GM18511 (cell line): ENCODE measurements around the gene ZBTB9.

Experiments
- ATAC-seq: cut with Tn5 transposase; IDR thresholded peaks from one replicate; pipeline ENCODE4 v1.9.1; 2021; ENCODE audit warnings: mild to moderate bottlenecking, moderate library complexity; ENCODE audit not compliant: unreplicated experiment

Gene ZBTB9

GRCh38 chr6:33454009-33454946 lies at the start of gene ZBTB9:
ZBTB9 (plus strand) TSS chr6:33454576; CDS start chr6:33455101, 525 bp downstream.
- ATAC-seq, result peak; percentile 99

DNA sequence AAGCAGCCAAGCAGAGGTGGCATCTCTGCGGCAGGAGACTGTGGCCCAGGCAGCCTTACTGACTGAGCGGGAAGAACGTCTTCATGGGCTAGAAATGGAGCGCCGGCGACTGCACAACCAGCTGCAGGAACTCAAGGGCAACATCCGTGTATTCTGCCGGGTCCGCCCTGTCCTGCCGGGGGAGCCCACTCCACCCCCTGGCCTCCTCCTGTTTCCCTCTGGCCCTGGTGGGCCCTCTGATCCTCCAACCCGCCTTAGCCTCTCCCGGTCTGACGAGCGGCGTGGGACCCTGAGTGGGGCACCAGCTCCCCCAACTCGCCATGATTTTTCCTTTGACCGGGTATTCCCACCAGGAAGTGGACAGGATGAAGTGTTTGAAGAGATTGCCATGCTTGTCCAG lies 49.5 kb upstream of the ZBTB9 start:
- no peak for ATAC-seq

DNA sequence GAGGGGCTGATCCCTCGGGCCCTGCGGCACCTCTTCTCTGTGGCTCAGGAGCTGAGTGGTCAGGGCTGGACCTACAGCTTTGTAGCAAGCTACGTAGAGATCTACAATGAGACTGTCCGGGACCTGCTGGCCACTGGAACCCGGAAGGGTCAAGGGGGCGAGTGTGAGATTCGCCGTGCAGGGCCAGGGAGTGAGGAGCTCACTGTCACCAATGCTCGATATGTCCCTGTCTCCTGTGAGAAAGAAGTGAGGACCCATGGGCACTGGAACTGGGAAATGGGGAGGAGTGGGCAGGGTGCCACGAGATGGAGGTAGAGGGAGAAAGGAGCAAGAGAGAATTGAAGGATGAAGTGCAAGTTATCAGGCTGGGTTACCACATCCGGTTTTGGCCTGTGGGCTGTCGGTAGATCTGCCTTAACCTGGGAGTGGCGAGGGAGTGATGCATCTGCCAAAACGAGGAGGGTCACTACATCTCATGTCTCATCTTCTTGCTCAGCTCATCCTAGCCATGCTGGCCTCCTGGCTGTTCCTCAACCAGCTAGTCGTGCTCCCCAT lies 48.9 kb upstream of the ZBTB9 start:
- ATAC-seq, result no peak

GRCh38 chr6:33406126-33406525 lies 48.2 kb upstream of the ZBTB9 start:
- no peak for ATAC-seq

DNA sequence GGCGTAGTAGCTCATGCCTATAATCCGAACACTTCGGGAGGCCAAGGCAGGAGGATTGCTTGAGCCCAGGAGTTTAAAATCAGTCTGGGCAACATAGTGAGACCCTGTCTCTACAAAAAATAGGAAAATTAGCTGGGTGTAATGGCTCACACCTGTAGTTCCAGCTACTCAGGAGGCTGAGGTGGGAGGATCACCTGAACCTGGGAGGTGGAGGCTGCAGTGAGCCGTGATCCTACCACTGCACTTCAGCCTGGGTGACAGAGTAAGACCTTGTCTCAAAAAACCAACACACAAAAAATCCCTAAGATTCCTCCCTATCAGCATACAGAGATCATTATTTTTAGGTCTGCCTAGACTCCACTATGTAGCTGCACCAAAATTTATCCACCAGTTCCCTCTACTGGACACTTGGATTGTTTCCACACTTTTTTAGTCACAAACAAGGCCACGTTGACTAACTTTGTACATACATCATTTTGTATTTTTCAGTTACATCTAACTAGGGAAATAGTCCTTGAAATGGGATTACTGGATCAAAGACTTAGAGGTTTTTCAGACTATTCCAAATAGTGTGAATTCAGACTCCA lies 47.2 kb upstream of the ZBTB9 start:
- ATAC-seq, result no peak

DNA sequence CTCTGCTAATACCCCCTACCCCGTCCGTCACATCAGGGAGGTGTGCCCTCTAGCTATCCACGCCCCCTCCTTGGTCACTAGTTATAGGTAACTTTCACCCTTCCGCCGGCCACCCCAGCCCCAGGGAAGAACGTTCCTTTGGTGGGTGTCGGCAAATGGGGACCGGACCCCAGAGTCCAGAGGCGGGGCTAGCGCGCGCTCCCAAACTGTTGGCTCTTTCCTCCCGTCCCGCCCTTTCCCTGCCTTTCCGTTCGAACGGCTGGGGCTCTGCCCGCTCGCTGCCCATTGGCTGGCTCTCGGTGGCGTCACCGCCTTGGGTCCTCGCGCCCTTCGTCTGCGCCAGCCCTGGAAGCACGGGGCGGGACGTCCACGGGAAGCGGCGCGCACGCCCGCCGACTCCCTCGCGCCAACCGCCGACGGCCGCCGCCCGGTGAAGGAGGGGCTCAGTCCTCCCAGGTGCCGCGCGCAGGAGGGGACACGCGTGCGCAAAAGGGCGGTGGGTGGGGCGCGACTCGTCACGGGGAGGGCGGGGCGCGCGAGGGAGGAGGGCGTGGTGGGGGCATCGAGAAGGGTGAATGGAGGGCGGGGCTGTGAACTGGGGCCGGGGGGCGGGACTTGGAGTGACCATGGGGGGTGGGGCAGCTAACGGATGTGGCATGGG lies 44.2 kb upstream of the ZBTB9 start:
- peak; percentile 82 for ATAC-seq

GRCh38 chr6:33410711-33411631 lies 43.4 kb upstream of the ZBTB9 start, which contains the start of gene PHF1:
PHF1 (plus strand) TSS chr6:33411014; CDS start chr6:33412264, 1,250 bp downstream.
- ATAC-seq, result peak; percentile 42

- ATAC-seq, result no peak
Measured at GRCh38 chr6:33411632-33412005, 42.8 kb upstream of the ZBTB9 start.

- ATAC-seq, result no peak
Measured at GRCh38 chr6:33412140-33413009, 42.0 kb upstream of the ZBTB9 start.

- ATAC-seq, result no peak
Measured at GRCh38 chr6:33413241-33414120, 40.9 kb upstream of the ZBTB9 start.

DNA sequence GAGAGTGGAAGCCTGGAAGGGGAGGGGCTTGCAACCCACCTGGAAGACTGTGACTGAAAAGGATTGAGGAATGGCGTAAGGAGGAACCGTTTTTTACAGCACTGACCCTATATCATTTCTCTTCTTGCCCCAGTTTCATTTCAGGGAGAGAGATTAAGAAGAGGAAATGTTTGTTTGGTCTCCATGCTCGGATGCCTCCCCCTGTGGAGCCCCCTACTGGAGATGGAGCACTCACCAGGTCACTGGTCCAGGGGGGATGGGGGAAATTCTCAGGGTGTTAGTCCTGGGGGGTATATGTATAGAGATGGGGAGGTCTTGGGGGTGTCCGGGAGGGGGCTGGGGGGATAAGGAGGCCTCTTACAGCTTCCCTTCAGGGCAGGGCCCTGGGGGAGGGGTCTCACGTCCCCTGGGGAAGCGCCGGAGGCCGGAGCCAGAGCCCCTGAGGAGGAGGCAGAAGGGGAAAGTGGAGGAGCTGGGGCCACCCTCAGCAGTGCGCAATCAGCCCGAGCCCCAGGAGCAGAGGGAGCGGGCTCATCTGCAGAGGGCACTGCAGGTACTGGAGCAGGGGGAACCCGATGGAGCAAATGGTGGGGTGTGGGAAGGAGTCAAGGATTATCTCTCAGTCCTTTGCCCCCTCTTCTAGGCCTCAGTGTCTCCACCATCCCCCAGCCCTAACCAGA lies 39.6 kb upstream of the ZBTB9 start:
- ATAC-seq, result no peak

DNA sequence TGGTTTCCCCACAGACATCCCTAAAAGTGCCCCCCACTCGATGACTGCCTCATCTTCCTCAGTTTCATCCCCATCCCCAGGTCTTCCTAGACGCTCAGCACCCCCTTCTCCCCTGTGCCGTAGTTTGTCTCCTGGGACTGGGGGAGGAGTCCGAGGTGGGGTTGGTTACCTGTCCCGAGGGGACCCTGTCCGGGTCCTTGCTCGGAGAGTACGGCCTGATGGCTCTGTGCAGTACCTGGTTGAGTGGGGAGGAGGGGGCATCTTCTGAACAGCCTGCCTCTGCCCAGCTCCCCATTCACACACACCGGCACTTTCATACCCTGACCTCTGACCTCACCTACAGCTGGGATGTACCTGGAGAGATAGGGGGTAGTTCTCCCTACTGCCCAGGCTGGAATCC lies 38.5 kb upstream of the ZBTB9 start:
- no peak for ATAC-seq

GRCh38 chr6:33416386-33417127 lies 37.8 kb upstream of the ZBTB9 start:
- no peak for ATAC-seq

- ATAC-seq, result no peak
Measured at GRCh38 chr6:33417128-33417902, 37.1 kb upstream of the ZBTB9 start.

DNA sequence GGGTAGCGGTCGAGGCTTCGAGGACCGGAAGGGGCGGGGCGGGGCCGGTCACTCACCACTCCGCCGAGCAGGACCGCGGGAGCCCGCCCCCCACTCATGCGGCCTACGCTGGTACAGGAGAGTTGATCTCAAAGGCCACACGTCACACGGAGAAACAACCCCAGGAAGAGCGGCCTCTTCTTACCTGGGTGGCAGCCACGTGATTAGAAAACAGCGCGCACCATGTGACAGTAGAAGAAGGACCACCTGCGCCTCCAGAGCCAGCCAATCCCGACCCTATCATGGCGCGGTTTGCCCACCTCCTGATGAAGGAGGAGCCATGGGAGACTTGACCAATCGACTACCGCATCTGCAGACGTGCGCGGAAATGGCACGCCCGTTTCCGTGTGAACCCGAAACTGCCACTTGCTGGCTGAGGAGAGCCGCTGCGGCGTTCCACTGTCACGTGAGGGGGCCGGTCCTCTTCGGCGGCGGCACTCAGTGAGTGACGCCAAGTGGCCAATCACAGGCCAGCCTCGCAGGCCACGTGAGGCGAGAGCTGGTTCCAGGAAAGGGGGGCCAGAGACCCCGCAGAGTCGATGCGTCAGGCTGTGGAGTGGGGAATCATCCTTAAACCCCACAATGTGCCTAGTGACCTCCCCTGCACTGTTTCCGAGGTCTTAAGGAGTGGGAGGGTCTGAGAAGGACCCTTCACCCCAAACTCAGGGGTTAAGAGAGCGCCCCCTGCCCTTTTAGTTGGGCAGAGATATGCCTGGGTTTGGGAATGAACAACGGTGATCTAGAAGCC lies 36.3 kb upstream of the ZBTB9 start, which contains the start of gene CUTA:
Gene CUTA (minus strand): TSS at position 205 of the 787 bp plus-strand sequence. CDS start 107 bp downstream, at position 98.
- ATAC-seq, result peak; percentile 90
